Hypothalamus (tissue), 51 donors: ENCODE results near the gene NFIB.
A peak's percentile ranks its signal among the peaks of the same experiment; 100 is the strongest.

ENCODE experiments used
- DNase-seq, 51 donors: peaks; one replicate each; lab custom pipeline; 2025; lab: John Stamatoyannopoulos, UW

The NFIB gene

GRCh38 chr9:14283276-14283675 is 30.7 kb downstream of the NFIB start:
- no peak for DNase-seq

GRCh38 chr9:14281876-14282275 is 32.1 kb downstream of the NFIB start:
- DNase-seq = no peak

GRCh38 chr9:14281136-14281795 is 32.7 kb downstream of the NFIB start:
- DNase-seq = no peak

DNA sequence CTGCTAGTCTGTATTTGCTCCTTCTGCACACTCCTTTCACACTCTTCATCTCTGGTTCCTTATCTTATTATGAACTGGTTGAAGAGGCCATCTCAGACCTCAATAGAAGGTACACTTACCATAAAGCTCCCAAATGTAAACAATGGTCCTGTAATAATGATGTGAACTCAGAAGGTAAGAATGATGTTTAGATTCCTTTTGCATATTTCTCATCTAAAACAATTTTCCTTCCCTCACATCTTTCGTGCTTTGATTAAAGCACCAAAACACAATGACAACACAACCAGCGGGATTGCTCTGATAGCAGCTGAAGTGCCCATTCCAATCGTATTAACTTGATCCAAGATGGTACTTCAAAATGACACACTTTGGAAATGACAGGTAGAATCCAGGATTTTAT is 34.3 kb downstream of the NFIB start:
- DNase-seq = no peak

- no peak for DNase-seq
Observed at GRCh38 chr9:14278291-14278721, 35.6 kb downstream of the NFIB start.

- DNase-seq = peak in 1 of 51 donors; percentile 32
Observed at GRCh38 chr9:14277761-14278160, 36.2 kb downstream of the NFIB start.

DNA sequence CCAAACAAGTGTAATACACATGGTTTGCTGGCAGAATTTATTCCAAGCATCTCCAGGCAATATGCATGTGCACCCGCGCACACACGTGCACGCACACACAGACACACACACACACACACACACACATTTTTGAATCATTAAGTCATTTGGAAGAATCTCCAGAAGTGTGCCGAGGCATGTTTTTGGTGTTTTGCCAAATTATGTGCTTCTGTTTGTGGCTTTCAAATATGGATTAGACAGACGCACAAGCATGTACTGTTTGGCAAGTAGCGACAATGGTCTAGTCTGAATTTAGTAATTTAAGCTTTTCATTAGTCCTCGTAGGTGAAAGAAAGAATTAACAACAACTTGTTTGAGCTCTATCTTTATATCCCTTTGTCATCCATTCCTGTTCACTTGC is 36.7 kb downstream of the NFIB start:
- peak in 1 of 51 donors; percentile 9 for DNase-seq

DNA sequence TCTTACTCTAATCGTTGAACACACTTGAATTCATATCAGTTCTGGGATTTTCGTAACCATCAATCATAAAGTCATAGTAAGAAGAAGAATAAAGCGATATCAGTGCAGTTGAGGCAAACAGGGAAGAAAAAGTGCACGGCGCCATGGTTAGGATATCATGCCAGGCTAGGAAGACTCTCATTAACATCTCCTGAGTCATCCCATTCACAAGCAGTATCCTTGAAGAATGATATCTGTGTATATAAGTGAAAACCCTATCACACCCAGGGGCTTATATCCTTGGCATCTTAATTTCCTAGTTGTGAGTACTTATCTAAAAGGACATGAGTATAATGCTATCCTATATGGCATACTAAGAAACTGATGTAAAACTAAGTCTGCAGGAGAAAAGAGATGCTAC is 38.6 kb downstream of the NFIB start:
- no peak for DNase-seq

DNA sequence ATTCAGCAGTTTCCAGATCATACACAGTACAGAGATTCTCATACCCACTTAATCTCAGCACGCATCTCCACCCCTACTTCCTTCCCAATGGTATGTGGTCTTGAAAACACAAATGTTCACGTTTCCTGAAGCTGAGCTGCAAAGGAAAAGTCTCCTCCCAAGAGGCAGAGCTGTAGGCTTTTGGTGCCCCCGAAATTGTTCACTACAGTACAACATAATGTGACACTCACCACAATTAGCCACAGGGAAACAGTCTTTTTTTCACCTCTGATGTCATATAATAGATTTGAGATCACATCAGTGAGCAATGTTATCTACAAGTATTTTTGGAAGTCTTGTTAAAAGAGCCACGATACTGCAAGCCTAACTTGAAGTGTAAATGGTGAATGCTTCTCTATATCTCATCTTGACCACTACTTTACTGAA is 40.2 kb downstream of the NFIB start:
- DNase-seq = peak in 1 of 51 donors; percentile 32

GRCh38 chr9:14272927-14273528 is 40.9 kb downstream of the NFIB start:
- DNase-seq = peak in 1 of 51 donors; percentile 16

GRCh38 chr9:14271093-14271673 is 42.8 kb downstream of the NFIB start:
- DNase-seq = peak in 22 of 51 donors; percentile 2 to 51 (median 22)

DNA sequence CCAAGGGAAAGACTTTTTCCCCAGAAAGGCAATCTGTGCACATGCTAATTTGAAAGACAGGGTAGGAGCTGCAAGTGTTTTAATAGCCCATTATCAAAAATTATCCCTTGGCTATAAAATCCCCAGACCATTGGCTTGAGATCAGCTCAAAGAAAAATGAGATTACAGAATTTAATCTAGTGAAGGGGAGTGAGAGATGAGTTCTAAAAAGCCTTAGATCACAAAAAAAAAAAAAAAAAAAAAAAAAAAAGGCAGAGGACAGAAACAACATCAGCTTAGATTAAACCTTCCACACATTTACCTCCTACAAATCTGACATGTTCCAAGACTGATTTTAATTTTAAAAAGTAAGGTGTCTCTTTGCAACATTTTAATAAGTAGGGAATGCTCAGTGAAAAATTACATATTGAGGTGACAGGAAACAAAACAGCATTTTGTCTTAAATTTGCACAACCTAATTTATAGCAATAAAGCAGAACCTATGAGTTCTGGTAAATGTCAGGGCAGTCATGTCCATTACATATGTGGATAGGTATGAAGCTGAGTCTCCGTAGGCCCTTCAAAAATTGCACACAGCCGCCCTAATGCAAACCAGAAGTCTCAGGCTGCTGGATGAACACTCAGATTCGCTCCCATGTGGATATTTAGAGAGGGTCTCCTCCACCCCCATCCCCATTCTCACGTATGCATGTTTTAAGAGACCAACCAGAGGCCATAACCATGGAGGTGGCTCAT is 43.4 kb downstream of the NFIB start:
- DNase-seq = no peak

GRCh38 chr9:14269916-14270315 is 44.0 kb downstream of the NFIB start:
- no peak for DNase-seq

GRCh38 chr9:14263707-14264483 is 50.0 kb downstream of the NFIB start:
- DNase-seq = no peak

- no peak for DNase-seq
Observed at GRCh38 chr9:14262827-14263226, 51.1 kb downstream of the NFIB start.

- DNase-seq = no peak
Observed at GRCh38 chr9:14261616-14262015, 52.3 kb downstream of the NFIB start.

DNA sequence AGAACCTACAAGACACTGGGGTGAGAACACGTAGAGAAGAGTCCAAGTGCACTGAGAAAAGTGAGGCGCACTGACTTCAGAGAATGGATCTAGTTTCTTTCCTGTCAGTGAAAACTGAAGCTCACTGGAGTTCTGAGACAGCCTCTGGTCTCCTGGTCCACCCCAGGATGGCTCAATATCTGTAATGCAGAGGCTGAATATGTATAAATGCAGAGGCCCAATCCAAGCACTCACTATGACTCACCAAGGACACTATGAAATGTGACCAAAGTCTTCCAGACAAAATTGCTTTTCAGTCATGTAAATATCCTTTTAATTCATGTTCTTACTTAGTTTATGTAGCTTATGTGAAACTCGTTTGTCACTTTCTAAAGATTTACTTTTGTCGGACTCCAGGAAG is 53.8 kb downstream of the NFIB start:
- no peak for DNase-seq

GRCh38 chr9:14258660-14259239 is 55.2 kb downstream of the NFIB start:
- no peak for DNase-seq

GRCh38 chr9:14258156-14258555 is 55.8 kb downstream of the NFIB start:
- DNase-seq = peak in 1 of 51 donors; percentile 9

DNA sequence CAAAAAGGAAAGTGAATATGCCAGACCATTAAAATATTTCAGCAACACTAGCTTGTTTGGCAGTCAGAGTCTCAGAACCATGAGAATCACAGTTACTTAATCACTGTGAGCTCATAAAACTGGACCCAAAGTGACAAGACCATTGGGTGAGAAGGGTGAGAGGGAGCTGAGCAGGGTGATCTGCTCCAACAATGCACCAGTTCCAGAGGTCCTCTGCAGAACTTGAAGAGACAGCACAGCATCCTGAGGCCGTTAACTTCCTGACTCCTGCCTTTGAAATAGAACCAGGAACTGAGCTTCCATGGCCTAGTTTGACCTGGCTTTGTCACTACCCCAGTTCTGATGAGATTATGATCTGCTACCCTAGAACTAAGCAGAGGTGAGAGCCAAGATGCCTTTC is 57.4 kb downstream of the NFIB start:
- DNase-seq = no peak
